Stimulated activated CD8-positive, alpha-beta memory T cell treated with anti-CD3 and anti-CD28 coated beads, Interleukin-12 subunit alpha, Interleukin-12 subunit beta, amount 100 ng/mL, for 4 hours (primary cell): ENCODE data around the gene ESAM.
"Not testable (repeated sequence)": the region's sequence is repeated elsewhere in the genome, so short reads cannot be mapped to it uniquely, and the experiment has no call there.

ENCODE experiments used
- DNase-seq: peaks from one replicate; pipeline ENCODE4 v3.0.0-alpha.2; 2020; ENCODE audit warnings: low read depth

The ESAM gene

GRCh38 chr11:124776865-124777645 is 15.0 kb upstream of the ESAM start:
- DNase-seq, result no peak

- DNase-seq, result not testable (repeated sequence)
Observed at GRCh38 chr11:124770959-124771358, 8.9 kb upstream of the ESAM start.

- no peak for DNase-seq
Observed at GRCh38 chr11:124769806-124770774, 8.0 kb upstream of the ESAM start.

GRCh38 chr11:124768914-124769313 is 6.8 kb upstream of the ESAM start:
- DNase-seq, result no peak

GRCh38 chr11:124766156-124766555 is 4.1 kb upstream of the ESAM start:
- no peak for DNase-seq

- peak; percentile 68 for DNase-seq
Observed at GRCh38 chr11:124763156-124763947, 1.3 kb upstream of the ESAM start.

GRCh38 chr11:124762624-124763155 is 600 bp upstream of the ESAM start:
- DNase-seq, result no peak

GRCh38 chr11:124761301-124762104 is 587 bp downstream of the ESAM start:
- no peak for DNase-seq

GRCh38 chr11:124760806-124761205 is 1.3 kb downstream of the ESAM start:
- DNase-seq, result no peak

- DNase-seq, result no peak
Observed at GRCh38 chr11:124760205-124760652, 1.9 kb downstream of the ESAM start.

GRCh38 chr11:124759266-124760204 is 2.6 kb downstream of the ESAM start:
- DNase-seq, result no peak

GRCh38 chr11:124758355-124759265 is 3.5 kb downstream of the ESAM start:
- no peak for DNase-seq

- no peak for DNase-seq
Observed at GRCh38 chr11:124757320-124757719, 4.8 kb downstream of the ESAM start.

- no peak for DNase-seq
Observed at GRCh38 chr11:124756753-124757227, 5.3 kb downstream of the ESAM start.

GRCh38 chr11:124756033-124756752 is 5.9 kb downstream of the ESAM start:
- DNase-seq, result no peak

- no peak for DNase-seq
Observed at GRCh38 chr11:124754710-124755109, 7.4 kb downstream of the ESAM start.

GRCh38 chr11:124754309-124754708 is 7.8 kb downstream of the ESAM start:
- DNase-seq, result no peak

- DNase-seq, result no peak
Observed at GRCh38 chr11:124753624-124754023, 8.5 kb downstream of the ESAM start.
